NOMO-1 (cell line): ENCODE measurements around the gene ADPRHL1.
"Not testable (repeated sequence)": the region's sequence is repeated elsewhere in the genome, so short reads cannot be mapped to it uniquely, and the experiment has no call there.

Experiments used
- DNase-seq, 2 experiments: peaks; one replicate each; lab custom pipeline; 2025; ENCODE audit not compliant: unreplicated experiment in 2 of 2; lab: John Stamatoyannopoulos, UW

Gene ADPRHL1

DNA sequence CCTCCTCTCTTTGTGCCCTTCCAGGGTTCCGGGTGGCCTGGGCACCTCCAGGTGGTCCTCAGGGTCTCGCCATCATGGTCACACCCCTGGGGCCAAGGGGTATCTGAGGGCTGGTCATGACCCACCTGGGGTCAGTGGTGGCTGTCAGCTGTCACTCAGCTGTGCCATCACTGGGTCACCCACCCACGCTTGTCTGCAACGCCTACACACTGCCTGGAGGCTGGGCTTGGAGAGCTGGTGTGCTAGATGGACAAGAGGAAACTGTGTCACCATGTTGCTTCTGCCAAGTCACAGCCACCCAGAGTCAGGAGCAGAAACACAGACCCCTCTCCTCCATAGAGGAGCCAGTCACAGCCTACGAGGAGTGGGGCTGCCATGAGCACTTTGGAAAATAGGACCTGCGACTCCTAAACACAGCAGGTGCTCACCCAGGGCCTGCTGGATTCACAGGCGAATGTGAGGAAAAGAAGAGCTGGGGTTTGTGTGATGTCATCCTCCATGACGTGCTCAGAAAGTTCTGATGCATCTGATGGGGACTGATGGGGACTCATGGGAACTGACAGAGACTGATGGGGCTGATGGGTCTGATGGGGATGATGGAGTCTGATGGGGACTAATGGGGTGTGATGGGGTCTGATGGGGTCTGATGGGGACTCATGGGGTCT, 78.6 kb downstream of the ADPRHL1 start:
- no peak for DNase-seq

- DNase-seq, result no peak
Observed at GRCh38 chr13:113373811-113374485, 79.3 kb downstream of the ADPRHL1 start.

GRCh38 chr13:113371701-113372100, 81.6 kb downstream of the ADPRHL1 start:
- DNase-seq, result not testable (repeated sequence)

DNA sequence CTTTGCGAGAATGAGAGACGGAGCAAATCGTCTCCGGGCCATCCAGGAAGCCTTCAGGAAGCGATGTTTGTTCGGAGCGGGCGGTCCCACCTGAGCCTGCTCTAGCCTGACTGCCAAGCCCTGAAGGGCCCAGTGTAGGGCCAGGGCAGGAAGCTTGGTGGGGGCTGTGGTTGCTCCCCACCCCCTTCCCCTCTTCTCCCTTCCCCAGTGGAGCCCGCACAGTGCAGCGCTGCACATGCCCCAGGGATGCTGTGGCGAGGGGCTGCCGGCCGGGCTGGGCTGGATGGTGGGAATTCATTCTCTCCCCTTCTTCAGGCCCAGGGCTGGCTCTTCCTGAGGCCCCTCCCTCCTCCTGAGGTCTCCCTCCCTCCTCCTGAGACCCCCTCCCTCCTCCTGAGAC, 82.2 kb downstream of the ADPRHL1 start:
- DNase-seq, result no peak

DNA sequence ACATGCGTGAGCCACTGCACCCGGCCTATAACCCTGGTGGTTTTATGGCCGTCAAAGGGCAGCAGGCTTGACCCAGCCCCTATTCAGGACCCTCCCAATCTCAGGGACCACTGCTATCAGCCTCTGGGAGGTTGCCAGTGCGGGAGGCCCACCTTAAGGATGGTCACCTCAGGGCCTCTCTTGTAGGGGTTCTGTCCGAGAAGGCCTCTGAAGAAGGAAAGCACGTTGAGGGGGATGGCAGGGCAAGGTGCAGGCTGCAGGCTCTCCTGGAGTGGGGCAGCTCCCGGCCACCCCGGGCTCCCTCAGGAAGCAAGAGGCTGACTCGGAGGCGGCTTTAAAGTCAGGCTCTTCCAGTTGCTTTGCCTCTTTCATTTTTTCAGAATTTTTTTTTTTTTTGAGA, 83.4 kb downstream of the ADPRHL1 start:
- DNase-seq, result no peak

DNA sequence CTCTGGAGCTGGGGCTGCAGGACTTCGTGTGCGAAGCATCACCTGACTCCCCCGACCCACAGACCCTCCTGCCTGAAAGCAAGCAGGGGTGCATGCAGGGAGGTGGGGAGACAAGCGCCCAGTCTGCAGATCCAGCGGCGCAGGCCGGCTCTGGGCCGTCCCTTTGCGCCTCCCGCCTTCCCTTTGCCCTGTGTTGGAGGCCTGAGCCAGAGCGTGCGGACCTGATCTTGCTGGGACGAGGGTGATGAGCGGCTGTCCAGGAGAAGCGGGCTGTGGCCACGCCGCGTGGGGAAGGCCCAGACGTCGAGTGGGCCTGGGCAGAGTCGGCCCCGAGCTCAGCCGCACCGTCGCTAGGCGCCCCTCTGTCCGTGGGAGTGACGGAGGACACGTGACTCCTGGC, 84.1 kb downstream of the ADPRHL1 start:
- no peak for DNase-seq

GRCh38 chr13:113368353-113368752, 84.9 kb downstream of the ADPRHL1 start:
- not testable (repeated sequence) for DNase-seq

GRCh38 chr13:113367771-113368170, 85.5 kb downstream of the ADPRHL1 start:
- no peak for DNase-seq

DNA sequence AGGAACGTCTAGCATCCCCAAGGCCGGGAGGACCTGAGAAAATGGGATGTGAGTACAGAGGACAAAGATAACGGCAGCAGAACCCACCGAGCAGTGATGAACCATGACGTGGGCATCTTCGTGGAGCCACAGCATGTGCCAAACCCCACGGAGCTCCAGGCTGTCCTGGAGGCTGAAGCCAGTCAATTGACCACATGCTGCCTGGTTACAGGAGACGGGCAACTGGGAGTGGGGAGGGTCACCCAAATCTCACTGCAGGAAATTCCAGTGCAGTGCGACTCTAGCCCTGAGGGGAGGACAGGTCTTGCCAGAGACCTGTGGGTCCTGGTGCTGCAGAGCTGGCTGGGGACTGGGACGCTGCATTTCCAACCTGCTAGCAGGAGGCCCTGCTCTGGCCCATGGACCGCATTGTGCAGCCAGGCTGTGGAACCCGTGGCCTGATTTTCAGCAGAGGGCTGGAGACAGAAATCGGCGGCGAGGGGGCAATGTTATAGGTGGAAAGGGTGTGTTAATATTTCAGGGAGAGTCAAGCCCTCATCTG, 86.2 kb downstream of the ADPRHL1 start:
- no peak for DNase-seq

- no peak for DNase-seq
Observed at GRCh38 chr13:113365971-113366588, 87.2 kb downstream of the ADPRHL1 start.

- no peak for DNase-seq
Observed at GRCh38 chr13:113365583-113365970, 87.7 kb downstream of the ADPRHL1 start.

- no peak for DNase-seq
Observed at GRCh38 chr13:113364901-113365582, 88.2 kb downstream of the ADPRHL1 start.

DNA sequence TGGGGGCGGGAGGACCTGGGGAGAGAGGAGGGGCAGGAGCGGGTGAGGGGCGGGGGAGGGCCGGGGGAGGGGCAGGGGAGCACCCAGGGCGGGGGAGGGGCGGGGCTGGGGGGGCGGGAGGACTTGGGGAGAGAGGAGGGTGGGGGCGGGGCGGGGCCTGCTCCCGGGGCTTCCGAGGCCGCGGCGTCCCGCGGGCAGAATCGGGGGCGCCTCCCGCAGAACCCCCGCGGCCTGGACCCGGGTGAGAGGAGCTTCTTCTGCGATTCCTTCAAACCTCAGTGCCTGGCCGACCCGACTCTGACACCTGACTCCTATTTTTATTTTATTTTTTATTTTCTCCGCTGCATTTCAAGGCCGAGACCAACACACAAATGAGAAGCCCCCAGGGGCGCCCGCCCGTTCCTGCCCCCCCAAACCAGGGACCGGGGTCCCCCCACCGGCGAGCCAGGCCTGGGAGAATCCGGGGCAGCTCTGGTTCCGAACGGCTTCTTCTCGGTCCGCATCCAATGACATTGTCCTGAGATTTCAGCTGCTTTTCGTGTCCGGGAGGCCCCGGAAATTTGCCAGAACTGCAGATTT, 88.9 kb downstream of the ADPRHL1 start:
- DNase-seq, result no peak

DNA sequence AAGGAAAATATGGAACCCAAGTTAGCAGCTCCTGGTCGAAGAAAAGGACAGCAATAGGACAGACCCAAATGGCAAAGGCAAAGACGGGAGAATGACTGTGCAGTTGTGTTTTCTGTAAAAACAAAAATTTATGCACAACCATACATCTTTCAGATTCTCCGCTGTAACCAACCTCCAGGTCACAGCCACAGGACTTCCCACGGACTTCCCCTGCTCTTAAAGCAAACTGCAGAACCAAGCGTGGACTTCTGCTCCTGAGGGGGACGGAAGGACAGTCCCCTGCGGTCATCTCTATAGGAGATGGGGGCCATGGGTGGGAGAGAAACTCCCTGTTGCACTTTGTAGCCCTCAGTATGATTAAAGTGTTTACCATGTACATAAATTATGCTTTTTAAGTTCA, 91.9 kb downstream of the ADPRHL1 start:
- DNase-seq, result no peak

DNA sequence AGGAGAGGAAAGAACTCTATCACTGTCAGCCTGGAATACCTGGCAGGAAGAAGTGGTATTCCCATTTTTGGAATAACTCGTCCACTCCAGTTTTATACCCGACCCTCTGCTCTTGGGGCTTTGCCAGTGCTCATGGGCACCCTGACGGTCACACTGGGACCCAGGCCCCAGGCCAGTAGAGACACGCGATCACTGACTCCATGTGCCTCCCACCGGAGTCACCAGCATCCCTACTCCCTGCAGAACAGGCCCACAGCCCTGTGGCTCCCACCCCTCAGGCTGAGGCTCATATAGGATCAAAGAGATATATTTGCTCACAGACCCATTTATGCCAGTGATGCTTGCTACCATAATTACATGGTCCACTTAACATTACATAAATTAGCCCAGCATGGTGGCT, 92.8 kb downstream of the ADPRHL1 start:
- no peak for DNase-seq

GRCh38 chr13:113359571-113359970, 93.7 kb downstream of the ADPRHL1 start:
- no peak for DNase-seq

GRCh38 chr13:113358653-113359190, 94.6 kb downstream of the ADPRHL1 start:
- no peak for DNase-seq

DNA sequence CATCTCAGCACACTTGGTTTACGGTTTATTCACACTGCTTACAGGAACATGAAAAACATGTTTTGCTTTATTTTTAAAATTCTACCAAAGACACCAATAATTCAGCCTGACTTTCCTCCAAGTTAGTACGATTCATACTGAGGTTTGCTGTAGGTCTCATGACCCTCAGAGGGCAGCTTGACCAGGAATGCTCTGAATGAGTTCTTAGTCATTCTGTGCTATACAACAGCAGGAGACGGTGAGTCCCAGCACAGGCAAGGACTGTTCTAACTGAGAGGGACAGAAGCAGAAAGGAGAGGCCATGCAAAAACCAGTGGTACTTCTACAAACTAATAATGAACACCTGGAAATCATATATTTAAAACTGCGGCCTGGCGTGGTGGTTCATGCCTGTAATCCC, 95.8 kb downstream of the ADPRHL1 start:
- DNase-seq, result no peak

GRCh38 chr13:113356596-113356995, 96.7 kb downstream of the ADPRHL1 start:
- DNase-seq, result no peak

DNA sequence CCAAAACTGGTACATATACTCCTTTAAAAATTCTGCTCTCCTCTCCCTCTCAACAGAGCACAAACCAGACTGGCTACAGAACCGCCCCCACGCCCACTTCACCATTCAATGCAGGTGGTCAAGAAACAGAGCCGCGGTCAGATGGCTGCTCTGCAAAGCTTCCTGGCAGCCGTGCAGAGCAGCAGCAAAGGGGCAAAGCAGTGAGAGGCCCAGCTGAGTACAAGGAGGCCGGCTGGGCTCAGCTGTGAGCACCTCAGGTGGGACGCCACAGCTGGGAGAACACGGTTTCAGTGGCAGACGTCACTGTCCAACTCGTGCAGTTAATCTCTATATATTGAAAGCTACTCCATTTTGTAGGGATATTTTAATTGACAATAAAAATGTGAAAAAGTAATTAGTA, 97.7 kb downstream of the ADPRHL1 start:
- no peak for DNase-seq
